Vagina (tissue), 2 donors: ENCODE measurements around the gene SLC30A3.

Source experiments
- POLR2A ChIP-seq, 2 donors: fragments of 450-650 bp; IDR thresholded peaks; one replicate each; pipeline ENCODE4 v1.6.1; 2017; ENCODE audit warnings: antibody characterized with exemption in 2 of 2, mild to moderate bottlenecking in 2 of 2, moderate library complexity in 2 of 2
- TF ChIP-seq, protein P1 (sequence below), 3 experiments: fragments of 450-650 bp in 2 of 3; fragments of 200-600 bp in 1 of 3; sonication (generic) in 1 of 3; IDR thresholded peaks; one replicate each; pipeline ENCODE4 v1.5.1; 2017 to 2019; ENCODE audit warnings: antibody characterized with exemption in 3 of 3, mild to moderate bottlenecking in 2 of 3, moderate library complexity in 2 of 3

GRCh38 chr2:27233341-27233740 lies 29.5 kb downstream of the SLC30A3 start:
- TF ChIP-seq, protein P1, sequence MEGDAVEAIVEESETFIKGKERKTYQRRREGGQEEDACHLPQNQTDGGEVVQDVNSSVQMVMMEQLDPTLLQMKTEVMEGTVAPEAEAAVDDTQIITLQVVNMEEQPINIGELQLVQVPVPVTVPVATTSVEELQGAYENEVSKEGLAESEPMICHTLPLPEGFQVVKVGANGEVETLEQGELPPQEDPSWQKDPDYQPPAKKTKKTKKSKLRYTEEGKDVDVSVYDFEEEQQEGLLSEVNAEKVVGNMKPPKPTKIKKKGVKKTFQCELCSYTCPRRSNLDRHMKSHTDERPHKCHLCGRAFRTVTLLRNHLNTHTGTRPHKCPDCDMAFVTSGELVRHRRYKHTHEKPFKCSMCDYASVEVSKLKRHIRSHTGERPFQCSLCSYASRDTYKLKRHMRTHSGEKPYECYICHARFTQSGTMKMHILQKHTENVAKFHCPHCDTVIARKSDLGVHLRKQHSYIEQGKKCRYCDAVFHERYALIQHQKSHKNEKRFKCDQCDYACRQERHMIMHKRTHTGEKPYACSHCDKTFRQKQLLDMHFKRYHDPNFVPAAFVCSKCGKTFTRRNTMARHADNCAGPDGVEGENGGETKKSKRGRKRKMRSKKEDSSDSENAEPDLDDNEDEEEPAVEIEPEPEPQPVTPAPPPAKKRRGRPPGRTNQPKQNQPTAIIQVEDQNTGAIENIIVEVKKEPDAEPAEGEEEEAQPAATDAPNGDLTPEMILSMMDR (IDR thresholded peaks at IDR 0.05): no peak
- no peak for TF ChIP-seq POLR2A (IDR thresholded peaks at IDR 0.05)
